SKM-1 (cell line): ENCODE measurements around the gene MMP8.
"Not testable (repeated sequence)": the region's sequence is repeated elsewhere in the genome, so short reads cannot be mapped to it uniquely, and the experiment has no call there.

Source experiments
- DNase-seq: peaks from one replicate; lab custom pipeline; 2025; ENCODE audit not compliant: unreplicated experiment; lab: John Stamatoyannopoulos, UW

MMP8 gene

GRCh38 chr11:102724904-102725500 is at the start of gene MMP8:
Gene MMP8, minus strand, starts transcription at chr11:102724954. Its CDS starts 99 bp downstream, at chr11:102724855.
- DNase-seq: no peak

- DNase-seq: no peak
These were observed 48.6 kb upstream of the MMP8 start for GRCh38 chr11:102773386-102773785.

- DNase-seq: no peak
These were observed 46.6 kb upstream of the MMP8 start for GRCh38 chr11:102771351-102771750.

- DNase-seq: no peak
These were observed 45.4 kb upstream of the MMP8 start for GRCh38 chr11:102770191-102770590.

- DNase-seq: no peak
These were observed 43.0 kb upstream of the MMP8 start for GRCh38 chr11:102767800-102768199.

- DNase-seq: no peak
These were observed 38.7 kb upstream of the MMP8 start for GRCh38 chr11:102763440-102763839.

- DNase-seq: no peak
These were observed 37.6 kb upstream of the MMP8 start for GRCh38 chr11:102762361-102762767.

GRCh38 chr11:102761646-102762238 is 37.0 kb upstream of the MMP8 start:
- DNase-seq: no peak

GRCh38 chr11:102760344-102761035 is 35.7 kb upstream of the MMP8 start:
- DNase-seq: no peak

- peak; percentile 45 for DNase-seq
These were observed 33.2 kb upstream of the MMP8 start for GRCh38 chr11:102757823-102758549.

- no peak for DNase-seq
These were observed 28.5 kb upstream of the MMP8 start for GRCh38 chr11:102753267-102753666.

- DNase-seq: no peak
These were observed 26.9 kb upstream of the MMP8 start for GRCh38 chr11:102751673-102752072.

GRCh38 chr11:102749101-102749722 is 24.5 kb upstream of the MMP8 start:
- no peak for DNase-seq

- DNase-seq: not testable (repeated sequence)
These were observed 22.2 kb upstream of the MMP8 start for GRCh38 chr11:102746746-102747578.

GRCh38 chr11:102734650-102735049 is 9.9 kb upstream of the MMP8 start:
- no peak for DNase-seq

- DNase-seq: no peak
These were observed 8.6 kb upstream of the MMP8 start for GRCh38 chr11:102733232-102733875.

GRCh38 chr11:102730944-102731343 is 6.2 kb upstream of the MMP8 start:
- not testable (repeated sequence) for DNase-seq

GRCh38 chr11:102729849-102730815 is 5.4 kb upstream of the MMP8 start:
- DNase-seq: no peak

- DNase-seq: peak; percentile 48
These were observed 3.1 kb upstream of the MMP8 start for GRCh38 chr11:102727890-102728289.
